HG02943 (cell line): ENCODE data around the gene TAS1R1.
"Not testable (repeated sequence)": the region's sequence is repeated elsewhere in the genome, so short reads cannot be mapped to it uniquely, and the experiment has no call there.

Experiments used
- ATAC-seq: cut with Tn5 transposase; IDR thresholded peaks from one replicate; pipeline ENCODE4 v1.9.1; 2021; ENCODE audit warnings: mild to moderate bottlenecking, low read depth, moderate library complexity; ENCODE audit not compliant: unreplicated experiment

The TAS1R1 gene

GRCh38 chr1:6587261-6588005, 32.3 kb downstream of the TAS1R1 start:
- ATAC-seq, result no peak

- no peak for ATAC-seq
Measured at GRCh38 chr1:6588128-6588892, 33.2 kb downstream of the TAS1R1 start.

GRCh38 chr1:6588893-6589520, 33.9 kb downstream of the TAS1R1 start:
- no peak for ATAC-seq

- ATAC-seq, result no peak
Measured at GRCh38 chr1:6590046-6590445, 34.9 kb downstream of the TAS1R1 start.

GRCh38 chr1:6591222-6591621, 36.1 kb downstream of the TAS1R1 start:
- no peak for ATAC-seq

GRCh38 chr1:6591644-6592043, 36.5 kb downstream of the TAS1R1 start:
- ATAC-seq, result no peak

- ATAC-seq, result no peak
Measured at GRCh38 chr1:6592441-6592840, 37.3 kb downstream of the TAS1R1 start.

- ATAC-seq, result no peak
Measured at GRCh38 chr1:6592865-6593593, 37.9 kb downstream of the TAS1R1 start.

GRCh38 chr1:6593810-6594209, 38.7 kb downstream of the TAS1R1 start:
- ATAC-seq, result no peak

- ATAC-seq, result no peak
Measured at GRCh38 chr1:6594977-6595740, 40.1 kb downstream of the TAS1R1 start.

- ATAC-seq, result no peak
Measured at GRCh38 chr1:6596351-6596750, 41.2 kb downstream of the TAS1R1 start.

- ATAC-seq, result no peak
Measured at GRCh38 chr1:6596886-6597776, 42.0 kb downstream of the TAS1R1 start.

- no peak for ATAC-seq
Measured at GRCh38 chr1:6597777-6598131, 42.6 kb downstream of the TAS1R1 start.

- ATAC-seq, result no peak
Measured at GRCh38 chr1:6599141-6599975, 44.3 kb downstream of the TAS1R1 start.

GRCh38 chr1:6599991-6600390, 44.9 kb downstream of the TAS1R1 start:
- ATAC-seq, result not testable (repeated sequence)

- no peak for ATAC-seq
Measured at GRCh38 chr1:6600410-6601048, 45.4 kb downstream of the TAS1R1 start.

- no peak for ATAC-seq
Measured at GRCh38 chr1:6601049-6601922, 46.2 kb downstream of the TAS1R1 start.
